ENCODE data around the gene CD93.

Gene CD93

DNA sequence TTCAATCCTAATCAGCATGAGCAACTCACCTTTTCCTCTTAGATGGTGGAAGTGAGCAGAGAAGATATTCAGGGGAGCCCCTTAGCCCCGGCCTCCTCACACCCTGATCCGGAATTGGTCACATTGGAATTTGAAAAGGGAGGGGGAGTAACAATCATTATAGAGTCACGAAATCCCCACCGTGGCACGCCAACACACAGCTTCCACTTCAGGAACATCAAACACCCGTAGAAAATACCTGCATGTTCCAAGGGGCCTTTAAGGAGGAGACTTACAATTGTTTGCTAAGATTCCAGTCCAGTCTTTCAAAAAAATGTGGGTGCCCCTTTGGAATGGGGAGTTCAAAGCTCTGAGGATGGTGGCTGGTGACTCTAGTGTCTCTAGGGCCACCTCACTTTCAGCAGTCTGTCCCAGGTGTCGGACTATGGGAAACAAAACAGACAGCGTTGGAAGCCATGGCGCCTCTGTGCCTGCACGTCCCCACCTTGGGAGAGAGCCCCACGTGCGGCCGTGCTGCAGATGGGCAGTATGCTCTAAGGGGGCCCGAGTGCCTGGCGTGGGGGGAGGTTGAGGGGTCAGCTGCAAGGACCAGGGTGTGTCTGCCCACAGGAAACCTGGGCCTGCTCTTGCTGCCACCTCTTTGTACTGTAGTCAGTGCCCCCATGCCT, 2.4 kb downstream of the CD93 start:
- no peak for DNase-seq (ENCODE audit: low read depth)

DNA sequence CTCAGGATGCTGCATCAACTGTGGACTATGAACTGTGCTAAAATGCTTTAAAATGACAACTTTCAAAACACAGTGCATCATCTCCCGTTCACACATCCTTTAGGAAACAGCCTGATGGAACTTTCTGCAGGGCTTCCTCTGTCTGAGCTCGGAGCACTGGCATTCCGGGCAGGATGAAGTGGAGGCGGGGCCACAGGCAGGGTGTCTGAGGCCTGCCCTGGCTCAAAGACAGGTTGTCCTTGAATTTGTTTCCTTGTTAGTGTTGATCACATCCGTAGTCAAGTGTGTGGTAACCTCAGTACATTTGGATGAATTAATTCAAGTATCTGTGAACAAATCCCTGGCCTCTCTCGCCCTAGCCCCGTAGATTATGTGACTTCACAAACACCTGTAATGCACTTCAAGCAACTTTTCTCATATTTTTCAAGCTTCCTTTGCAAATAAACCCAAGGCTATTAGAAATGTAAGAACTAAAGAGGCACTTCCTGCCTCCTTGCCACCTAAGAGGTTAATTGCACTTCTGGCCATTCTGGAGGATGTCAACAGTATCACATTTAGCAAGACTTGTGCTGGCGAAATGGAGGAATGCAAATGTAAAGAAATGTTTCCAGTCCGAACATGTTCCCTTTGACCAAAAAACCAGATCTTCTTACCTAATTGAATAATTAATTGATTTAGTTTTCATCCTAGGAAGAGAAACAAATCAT, 3.1 kb downstream of the CD93 start:
- no peak for DNase-seq (ENCODE audit: low read depth)

DNA sequence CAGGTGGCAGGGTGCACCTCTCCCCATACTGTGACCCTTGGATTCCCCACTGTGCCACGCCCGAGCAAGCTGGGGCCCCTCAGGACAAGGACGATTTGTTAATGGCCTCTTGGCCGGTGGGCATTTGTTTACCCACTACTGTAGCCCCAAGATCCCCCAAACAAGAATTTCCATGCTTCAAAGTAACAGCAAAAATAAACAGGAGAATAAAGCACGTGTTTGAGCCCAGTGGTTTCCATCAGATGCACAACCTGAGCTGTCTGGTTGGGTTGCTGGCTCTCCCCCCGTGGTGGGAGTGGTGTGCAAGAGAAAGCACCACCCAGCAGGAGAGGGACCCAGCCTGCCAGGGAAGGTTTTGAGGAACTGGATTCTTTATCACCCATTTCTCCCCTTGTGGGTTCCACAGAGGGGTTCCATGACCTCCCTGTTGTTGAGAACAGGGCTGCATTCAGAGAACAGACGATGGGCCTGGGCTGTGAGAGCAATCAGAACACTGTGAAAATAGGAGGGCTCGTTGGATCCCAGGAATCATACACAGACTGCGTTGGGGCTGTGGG, 4.8 kb downstream of the CD93 start:
- no peak for DNase-seq (ENCODE audit: low read depth)

DNA sequence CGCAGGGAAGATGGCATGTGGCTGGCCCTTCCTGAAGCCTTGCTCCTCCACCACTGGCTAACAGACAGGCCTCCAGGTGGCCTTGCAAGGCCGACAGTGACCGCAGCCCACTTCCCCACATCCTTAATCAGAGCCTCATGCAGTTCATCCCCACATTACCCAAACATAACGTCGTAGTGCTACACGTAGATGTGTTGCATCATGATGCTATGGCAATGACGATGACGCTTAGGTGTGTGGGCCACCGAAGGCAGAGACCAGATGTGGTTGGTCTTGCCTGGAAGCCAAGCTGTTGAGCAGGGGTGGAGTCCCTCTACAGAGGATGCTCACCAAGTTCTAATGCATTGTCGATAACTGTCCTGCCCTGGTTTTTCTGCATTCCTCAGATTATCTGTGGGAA, 5.6 kb downstream of the CD93 start:
- DNase-seq (ENCODE audit: low read depth): no peak

DNA sequence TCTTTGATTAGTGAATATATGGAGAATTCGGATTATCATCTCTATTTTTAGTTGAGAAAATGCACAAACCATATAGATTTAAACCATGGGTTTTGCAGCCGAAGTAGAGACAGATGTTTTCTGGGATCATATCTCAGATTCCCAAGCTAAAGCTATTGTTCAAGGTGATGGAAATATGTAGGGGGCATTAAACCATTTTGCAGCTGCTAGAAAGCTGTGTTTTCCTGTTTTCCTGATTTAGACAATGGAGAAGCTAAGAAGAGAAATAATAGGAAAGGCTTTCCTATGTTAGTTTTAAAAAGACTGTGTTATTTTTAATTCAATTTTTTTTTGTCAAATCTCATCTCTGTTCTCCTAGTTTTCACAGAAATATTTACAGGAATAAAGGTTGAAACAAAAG, 6.2 kb downstream of the CD93 start:
- DNase-seq (ENCODE audit: low read depth): no peak

DNA sequence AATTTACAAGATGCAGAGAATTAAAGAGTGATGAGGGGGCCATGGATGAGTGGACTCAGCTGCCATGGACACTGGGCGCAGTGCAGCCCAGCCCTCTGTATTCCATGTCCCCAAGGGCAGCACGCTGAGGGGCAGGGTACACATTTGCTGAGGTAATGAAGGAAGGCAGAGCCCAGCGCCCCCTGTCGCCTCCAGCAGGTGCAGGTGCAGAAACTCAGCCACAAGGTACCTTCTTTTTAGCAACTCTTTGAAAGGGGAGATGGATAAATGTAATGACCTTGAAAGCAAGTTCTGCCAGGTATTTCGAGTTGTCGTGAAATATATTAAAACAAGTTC, 7.1 kb downstream of the CD93 start:
- DNase-seq (ENCODE audit: low read depth): no peak

DNA sequence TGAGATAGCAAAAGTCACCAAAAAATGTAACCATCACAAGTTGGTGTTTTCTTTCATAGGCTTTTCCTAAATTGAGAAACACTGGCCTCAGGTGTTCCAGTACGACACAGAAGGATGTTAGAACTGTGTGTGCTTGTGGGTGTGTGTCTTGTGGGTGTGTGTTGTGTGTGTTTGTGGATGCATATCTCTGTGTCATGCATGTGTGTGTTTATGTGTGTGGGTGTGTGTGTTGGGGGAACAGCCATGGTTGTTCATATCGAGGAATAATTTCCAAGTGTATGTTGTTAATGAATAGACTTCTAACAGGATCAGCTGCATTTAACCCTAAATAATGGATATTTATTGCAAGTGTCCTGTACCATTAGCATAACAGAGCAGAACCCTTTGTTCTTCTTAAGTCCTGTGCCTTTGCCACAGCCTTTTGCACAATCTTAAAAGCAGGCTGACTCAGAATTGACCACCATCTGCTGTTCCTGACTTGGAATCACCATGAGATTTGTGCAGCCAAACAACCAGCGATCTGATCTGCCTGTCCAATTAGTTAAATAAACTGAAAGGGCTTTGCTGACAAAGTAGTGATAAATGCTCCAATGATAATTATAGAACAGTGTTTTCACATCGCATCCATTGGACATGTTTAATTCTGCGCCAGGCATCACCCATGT, 7.6 kb downstream of the CD93 start:
- DNase-seq (ENCODE audit: low read depth): no peak

DNA sequence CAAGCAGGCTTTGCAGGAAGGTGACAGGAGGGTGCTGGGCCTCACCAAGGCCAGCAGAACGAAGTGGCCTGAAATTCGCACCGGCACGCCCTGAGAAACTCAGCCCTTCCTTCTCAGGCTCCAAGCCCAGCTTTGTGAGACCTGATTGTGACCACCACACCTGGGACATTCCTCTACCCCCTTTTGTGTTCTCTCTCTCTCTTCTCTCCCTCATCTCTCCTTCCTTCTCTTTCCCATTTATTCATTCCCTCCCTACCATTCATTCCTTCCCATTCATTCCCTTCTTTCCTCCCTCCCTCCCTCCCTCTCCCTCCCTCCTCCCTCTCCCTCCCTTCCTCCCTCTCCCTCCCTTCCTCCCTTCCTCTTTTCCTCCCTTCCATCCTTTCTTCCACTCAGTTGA, 8.8 kb downstream of the CD93 start:
- no peak for DNase-seq (ENCODE audit: low read depth)

DNA sequence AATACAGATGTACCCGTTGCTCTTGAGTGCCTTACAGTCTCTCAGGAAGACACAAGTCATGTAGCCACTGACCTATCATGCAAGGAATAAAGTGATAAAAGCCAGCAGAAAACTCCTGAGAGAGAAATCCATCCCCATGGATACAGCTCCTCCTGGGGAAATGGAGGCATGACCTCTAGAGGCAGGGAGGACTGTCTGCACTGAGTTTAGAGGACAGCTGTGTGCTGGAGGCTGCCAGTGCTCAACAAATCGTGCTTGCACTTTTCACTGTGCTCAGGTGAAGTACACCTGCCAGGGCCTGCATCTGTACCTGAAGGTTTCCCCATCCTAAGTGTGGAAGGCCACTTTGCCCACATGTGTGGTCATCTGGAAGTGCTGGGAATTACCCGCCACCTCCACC, 12.1 kb downstream of the CD93 start:
- DNase-seq (ENCODE audit: low read depth): no peak

DNA sequence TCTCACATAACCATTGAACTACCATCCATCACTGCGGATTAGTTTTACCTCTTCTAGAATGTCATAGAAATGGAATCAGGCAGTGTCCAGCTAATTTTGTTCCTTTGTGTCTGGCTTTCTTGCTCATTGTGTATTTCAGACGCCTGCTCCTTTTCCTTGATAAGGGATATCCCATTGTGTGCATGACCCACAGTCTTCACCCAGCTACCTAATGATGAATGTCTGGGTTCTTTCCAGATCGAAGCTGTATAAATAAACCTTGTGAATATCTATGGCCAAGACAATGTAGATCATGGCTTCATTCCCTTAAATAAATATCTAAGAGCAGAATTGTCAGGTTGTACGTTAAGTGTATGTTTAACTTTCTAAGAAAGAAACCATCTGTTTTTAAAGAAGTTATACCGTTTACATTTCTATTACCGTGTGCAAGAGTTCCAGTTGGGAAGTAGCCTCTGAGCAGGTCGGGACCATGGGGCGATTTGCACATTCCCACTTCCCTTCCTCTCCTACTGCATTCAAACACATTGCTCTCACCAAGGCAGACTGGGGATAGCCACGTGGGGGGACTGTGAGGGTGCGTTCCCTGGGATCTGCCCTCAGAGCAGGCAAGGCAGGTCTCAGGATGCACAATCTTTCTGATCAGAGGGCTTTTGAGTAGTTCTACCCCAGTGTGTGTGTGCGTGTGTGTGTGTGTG, 13.1 kb downstream of the CD93 start:
- no peak for DNase-seq (ENCODE audit: low read depth)

DNA sequence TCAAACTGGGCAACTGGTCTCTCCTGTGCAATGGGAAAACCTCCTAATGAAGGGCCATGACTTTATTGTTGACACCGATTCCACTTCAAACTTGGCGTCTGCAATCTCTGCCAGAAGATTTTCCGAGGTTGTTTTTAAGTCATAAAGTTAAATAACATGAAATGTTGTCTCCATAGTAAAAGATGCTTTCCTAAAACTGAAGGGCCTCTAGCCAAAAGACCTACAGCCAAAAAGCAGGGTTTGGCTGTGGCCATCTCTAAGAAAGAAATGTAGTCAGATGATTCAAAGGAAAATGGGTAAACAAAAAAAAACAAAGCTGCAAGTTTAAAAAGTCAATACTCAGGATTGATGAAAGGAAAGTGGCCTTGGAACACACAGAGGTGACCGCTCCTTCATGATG, 14.1 kb downstream of the CD93 start:
- no peak for DNase-seq (ENCODE audit: low read depth)

DNA sequence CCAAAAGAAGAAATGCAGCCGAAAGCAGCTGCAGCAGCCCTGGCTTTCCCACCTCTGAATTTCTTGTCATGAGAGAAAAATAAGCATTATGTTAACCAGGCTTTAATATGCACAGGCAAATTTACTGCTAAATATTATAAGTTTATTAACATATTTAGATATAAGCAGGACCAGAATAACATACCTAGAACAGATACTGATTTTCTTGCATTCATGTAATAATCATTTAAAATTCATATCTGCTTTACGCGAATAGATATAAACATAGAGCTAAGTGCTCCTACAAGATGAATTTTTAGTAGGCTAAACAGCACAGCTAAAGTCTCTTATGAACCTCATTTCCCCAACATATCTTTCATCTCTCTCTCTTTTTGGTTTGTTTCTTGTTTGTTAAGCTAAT, 14.7 kb downstream of the CD93 start:
- no peak for DNase-seq (ENCODE audit: low read depth)

DNA sequence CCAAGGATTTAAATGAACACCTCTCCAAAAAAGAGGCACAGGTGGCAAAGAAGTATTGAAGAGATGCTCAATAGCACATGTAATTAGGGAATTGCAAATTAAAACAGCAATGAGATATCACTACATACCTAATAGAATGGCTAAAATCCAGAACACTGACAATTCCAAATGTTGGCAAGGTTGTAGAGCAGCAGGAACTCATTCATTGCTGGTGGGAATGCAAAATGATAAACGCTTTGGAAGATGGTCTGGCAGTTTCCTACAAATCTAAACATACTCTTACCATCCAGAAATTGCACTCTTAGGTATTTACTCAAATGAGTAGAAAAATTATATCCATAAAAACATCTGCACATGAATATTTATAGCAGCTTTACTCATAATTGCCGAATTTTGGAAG, 17.0 kb downstream of the CD93 start:
- no peak for DNase-seq (ENCODE audit: low read depth)

DNA sequence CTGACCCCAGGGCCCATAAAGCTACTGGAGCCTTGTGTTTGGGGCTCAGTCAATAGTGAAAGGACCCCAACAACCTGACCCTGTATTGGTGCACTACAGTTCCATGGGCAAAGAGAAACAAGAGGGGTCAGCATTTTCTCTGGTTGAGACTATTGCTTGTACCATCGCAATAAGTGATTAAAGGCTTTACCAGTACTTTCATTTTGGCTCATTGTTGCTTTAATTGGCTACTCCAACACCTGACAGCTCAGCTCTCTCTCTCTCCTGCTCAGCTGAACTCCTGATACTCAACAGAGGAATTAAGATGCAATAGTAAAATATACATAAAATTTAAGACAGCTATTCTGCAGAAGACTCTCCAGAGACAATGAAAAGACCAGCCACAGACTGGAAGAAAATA, 17.8 kb downstream of the CD93 start:
- no peak for DNase-seq (ENCODE audit: low read depth)

DNA sequence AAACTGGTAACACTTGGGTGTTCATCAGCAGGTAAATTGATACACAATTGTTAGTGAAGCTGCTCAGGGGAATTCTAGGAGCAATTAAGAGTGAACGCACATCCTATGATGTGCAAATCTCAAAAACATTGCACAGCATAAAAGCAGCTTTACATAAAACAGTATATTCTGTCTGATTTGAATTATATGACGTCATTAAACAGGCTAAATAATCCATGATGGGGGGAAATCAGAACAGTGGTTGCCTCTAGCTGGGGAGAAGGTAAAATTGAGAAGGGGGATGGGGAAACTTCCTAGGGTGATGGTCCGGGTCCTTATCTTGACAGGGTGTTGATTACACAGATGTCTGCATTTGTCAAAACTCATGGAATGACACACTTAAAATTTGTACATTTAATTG, 19.4 kb downstream of the CD93 start:
- no peak for DNase-seq (ENCODE audit: low read depth)

DNA sequence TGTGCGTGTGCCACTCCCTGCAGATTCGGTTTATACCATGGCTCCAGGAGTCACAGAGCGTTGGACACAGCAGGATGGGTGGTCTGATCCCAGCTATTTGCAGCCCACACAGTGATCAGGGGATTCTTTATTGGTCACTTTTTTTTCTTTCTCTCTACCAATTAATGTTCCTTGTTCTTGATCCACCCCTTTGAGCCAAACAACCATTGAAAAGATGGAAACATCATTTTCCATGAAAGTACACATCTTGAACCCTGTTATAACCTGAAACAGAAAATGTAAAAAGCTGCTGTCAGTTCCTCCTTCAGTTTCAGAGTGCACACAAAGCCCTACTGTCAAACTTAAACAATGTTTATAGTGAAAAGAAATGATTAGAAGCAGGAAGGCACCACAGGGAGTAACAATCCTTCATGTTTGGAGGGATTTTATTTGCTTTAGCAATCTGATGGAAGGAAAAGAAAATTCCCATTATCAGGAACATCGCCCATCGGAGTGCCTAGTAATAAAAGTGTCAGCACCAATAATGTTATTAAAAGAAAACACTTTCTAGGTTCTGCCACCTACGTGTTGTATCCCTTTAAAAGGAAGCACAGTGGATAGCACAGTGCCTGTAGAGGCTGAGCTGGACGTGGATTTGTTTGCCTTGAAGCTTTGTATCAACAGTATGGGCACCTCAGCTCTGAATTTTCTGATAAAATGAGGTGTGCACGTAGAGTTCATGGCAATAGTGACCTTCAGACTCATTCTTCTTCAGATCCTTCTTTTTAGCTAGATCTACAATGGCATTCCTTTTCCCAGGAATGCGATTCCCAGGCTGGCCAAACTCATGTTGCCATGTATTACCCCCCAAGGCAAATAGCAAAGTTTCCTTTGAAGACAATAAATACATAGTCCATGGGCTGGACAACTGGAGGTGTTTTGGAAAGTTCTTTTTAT, 20.6 kb downstream of the CD93 start:
- DNase-seq (ENCODE audit: low read depth): no peak

DNA sequence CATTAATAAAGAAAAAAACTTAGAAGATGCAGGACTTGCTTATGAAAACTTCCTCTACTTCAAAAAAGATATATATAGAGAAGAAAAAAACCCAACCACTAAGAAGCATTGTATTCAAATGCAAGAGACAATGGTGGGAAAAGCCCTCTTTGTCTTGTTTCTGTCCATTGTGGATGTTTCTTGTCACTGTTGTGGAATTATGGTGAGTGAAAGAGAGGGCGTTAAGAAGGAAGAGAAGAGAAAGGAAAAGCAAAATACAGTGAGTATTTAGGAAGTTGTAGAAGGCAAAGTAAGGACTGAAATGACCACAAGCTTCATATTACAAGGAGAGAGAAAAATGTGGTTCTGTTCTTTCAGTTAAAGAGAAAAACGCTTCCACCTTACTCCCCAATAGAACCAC, 22.5 kb downstream of the CD93 start:
- DNase-seq (ENCODE audit: low read depth): no peak

DNA sequence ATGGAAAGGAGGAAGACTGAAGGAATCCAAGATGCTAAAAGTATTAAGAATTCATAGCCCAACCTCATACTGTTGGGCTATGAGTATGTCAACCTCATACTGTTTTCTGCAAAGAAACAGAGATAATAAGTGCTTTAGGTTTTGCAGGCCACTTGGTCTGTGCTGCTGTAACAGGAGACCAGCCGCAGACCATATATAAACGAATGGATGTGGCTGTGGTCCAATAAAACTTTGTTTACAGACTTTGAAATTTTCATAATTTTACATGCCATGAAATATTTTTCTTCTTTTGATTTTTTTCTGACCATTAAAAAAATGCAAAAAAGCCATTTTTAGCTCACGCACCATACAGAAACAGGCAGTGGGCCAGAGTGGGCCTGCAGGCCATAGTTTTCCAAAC, 23.0 kb downstream of the CD93 start:
- DNase-seq (ENCODE audit: low read depth): no peak

DNA sequence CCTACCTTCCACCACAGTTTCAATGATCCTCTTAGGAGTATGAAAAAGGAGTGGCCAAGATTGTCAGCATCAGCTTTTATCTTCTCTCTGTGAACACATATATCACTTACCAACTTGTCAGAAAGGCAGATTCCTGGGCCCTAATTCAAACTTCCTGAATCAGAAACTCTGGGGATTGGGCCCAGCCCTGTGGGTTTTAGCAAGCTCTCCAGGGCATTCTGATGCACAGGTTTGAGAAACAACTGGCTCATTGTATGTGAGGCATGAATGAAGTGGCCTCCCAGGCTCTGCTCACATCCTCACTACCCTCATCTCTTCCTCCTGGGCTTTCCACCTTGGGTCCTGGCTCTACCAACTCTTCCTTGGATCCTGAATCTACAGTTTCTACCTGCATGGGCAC, 23.5 kb downstream of the CD93 start:
- DNase-seq (ENCODE audit: low read depth): no peak

DNA sequence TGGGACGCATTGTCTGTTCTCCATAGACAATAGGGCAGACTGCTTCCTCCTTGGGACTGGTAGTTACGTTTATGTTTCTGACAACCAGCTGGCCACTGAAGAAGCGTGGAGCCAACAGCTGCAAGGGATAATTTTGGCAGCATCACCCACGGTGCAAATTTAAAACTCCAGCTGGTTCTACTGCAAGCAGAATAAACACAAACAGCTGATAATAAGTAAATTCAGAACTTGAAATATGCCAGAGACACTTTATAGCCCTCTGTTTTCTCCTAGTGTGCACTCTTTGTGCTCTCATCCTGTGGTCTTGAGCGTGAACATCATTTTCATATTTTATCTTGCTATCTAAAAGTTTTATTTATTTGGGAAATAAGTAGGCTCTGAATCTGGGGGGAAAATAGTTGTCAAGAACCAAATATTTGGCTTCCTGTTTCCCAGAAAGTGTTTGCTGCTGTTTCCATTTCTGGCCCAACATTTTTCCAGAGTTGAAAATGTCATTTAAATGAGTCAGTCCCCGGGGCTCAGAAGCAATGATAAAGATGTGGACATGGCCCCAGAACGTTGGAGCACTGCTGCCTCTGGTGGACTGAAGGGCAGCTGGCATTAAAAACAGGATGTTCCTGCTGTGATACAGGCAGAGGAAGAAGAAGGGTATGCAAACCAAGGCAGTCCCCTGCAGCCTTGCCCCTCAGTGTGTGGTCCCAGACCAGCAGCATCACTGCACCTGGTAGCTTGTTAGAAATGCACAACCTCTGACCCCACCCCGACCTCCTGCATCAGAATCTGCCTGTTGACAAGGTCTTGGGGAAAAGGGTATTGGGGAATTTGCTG, 24.2 kb downstream of the CD93 start:
- DNase-seq (ENCODE audit: low read depth): peak; percentile 74

DNA sequence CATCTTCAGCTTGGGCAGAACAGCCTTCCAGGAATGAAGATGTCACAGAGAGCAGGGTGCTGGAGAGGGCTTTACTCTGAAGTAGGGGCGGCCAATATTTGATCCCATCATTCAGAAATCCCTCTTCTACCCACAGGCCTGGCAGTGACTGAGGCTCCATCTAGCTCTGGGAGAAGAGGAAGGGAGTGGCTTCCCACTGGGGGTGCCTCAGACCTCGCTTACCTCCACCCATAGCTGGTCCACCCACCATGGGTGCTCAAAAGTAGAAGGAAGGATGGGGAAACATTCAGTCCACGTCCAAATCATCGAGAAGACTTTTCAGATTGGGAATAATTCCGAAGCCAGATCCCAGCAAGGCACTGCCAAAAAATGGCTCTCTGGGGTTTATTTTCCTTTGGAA, 24.9 kb downstream of the CD93 start:
- no peak for DNase-seq (ENCODE audit: low read depth)
